Measurements from ENCODE around the gene DYNLT4. TPM values are rescaled to one million over a fixed set of nuclear protein-coding genes. Genes with fewer than 3 reads are reported as not detected.

The DYNLT4 gene
- total RNA-seq, 4 donors from 2014 or later: 1.1 TPM; not detected in 3

- TF ChIP-seq, protein P1, sequence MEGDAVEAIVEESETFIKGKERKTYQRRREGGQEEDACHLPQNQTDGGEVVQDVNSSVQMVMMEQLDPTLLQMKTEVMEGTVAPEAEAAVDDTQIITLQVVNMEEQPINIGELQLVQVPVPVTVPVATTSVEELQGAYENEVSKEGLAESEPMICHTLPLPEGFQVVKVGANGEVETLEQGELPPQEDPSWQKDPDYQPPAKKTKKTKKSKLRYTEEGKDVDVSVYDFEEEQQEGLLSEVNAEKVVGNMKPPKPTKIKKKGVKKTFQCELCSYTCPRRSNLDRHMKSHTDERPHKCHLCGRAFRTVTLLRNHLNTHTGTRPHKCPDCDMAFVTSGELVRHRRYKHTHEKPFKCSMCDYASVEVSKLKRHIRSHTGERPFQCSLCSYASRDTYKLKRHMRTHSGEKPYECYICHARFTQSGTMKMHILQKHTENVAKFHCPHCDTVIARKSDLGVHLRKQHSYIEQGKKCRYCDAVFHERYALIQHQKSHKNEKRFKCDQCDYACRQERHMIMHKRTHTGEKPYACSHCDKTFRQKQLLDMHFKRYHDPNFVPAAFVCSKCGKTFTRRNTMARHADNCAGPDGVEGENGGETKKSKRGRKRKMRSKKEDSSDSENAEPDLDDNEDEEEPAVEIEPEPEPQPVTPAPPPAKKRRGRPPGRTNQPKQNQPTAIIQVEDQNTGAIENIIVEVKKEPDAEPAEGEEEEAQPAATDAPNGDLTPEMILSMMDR (IDR thresholded peaks at IDR 0.05; ENCODE audit: low read depth): no peak
Observed at GRCh38 chr1:44827197-44828002, 20.2 kb upstream of the DYNLT4 start.

GRCh38 chr1:44826375-44827196 lies 19.4 kb upstream of the DYNLT4 start:
- TF ChIP-seq, protein P1 (IDR thresholded peaks at IDR 0.05; ENCODE audit: low read depth): no peak

GRCh38 chr1:44822981-44823451 lies 15.9 kb upstream of the DYNLT4 start:
- TF ChIP-seq, protein P1 (IDR thresholded peaks at IDR 0.05; ENCODE audit: low read depth): no peak

DNA sequence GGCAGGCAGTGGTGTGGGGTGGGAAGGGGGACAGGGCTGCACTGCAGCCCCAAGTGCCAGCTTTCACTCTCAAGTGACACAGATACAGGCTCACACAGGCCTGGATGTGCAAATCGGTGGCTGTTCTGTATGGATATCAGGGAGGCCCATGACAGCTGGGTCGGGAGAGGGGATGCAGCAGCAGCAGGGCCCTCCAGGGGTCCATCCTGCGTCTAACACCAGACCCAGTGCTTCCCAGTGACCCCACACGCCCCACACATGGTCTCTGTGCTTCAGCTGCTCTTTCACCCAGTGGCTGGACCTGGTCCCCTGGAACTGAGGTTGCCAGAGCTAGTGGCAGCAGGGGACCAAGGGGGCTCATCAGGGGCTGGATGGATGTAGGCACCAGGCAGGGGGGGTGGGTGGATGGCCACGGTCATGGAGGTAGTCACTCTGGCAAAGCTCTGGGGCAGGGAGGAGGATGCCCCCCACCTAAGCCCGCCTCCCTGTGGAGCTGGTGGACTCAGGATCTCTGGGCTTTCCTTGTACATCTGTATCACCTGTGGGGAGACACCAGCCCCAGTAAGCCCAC lies 15.1 kb upstream of the DYNLT4 start:
- TF ChIP-seq, protein P1 (IDR thresholded peaks at IDR 0.05; ENCODE audit: low read depth): no peak

GRCh38 chr1:44821240-44821715 lies 14.1 kb upstream of the DYNLT4 start:
- TF ChIP-seq, protein P1 (IDR thresholded peaks at IDR 0.05; ENCODE audit: low read depth): no peak

- TF ChIP-seq, protein P1 (IDR thresholded peaks at IDR 0.05; ENCODE audit: low read depth): no peak
Observed at GRCh38 chr1:44820328-44821239, 13.4 kb upstream of the DYNLT4 start.
